SH-SY5Y (cell line): ENCODE measurements around the gene CHAT.

ENCODE experiments used
- GATA2 ChIP-seq: IDR thresholded peaks from 2 replicates; pipeline ENCODE4 v1.6.1; 2011; ENCODE audit warnings: mild to moderate bottlenecking, low read depth, low read length
- GATA3 ChIP-seq: IDR thresholded peaks from 2 replicates; pipeline ENCODE4 v1.6.1; 2011; ENCODE audit warnings: low read depth, mild to moderate bottlenecking, low read length, moderate library complexity

GRCh38 chr10:49579621-49580020, 34.2 kb upstream of the CHAT start:
- TF ChIP-seq GATA3 (no peak), GATA2 (no peak)
